SK-N-SH treated with all-trans-retinoic acid at 6 μM for 48 hours (cell line): ENCODE measurements around the gene ZBTB22.
A peak's percentile ranks its signal among the peaks of the same experiment; 100 is the strongest.
"Not testable (repeated sequence)": the region's sequence is repeated elsewhere in the genome, so short reads cannot be mapped to it uniquely, and the experiment has no call there.

Experiments
- ATAC-seq: fragments of 200-7000 bp; cut with Tn5 transposase; 3 replicates; pipeline ENCODE4 v1.9.1; 2020; ENCODE audit warnings: mild to moderate bottlenecking, moderate library complexity
- BACH2 ChIP-seq: fragments of 250-450 bp; sonication (Bioruptor Pico); IDR thresholded peaks from 2 replicates; pipeline ENCODE4 v1.9.0; 2021; ENCODE audit warnings: mild to moderate bottlenecking, borderline replicate concordance
- CREB5 ChIP-seq: fragments of 250-450 bp; sonication (Bioruptor Pico); IDR thresholded peaks from 2 replicates; pipeline ENCODE4 v1.5.1; 2020; ENCODE audit warnings: low read depth, mild to moderate bottlenecking, moderate library complexity
- CSDC2 ChIP-seq: fragments of 250-450 bp; sonication (Bioruptor Pico); IDR thresholded peaks from 2 replicates; pipeline ENCODE4 v1.5.0; 2020; ENCODE audit warnings: mild to moderate bottlenecking, moderate library complexity
- CSRNP3 ChIP-seq: fragments of 250-450 bp; sonication (Bioruptor Pico); IDR thresholded peaks from 2 replicates; pipeline ENCODE4 v1.5.1; 2021; ENCODE audit warnings: mild to moderate bottlenecking, moderate library complexity
- GLIS3 ChIP-seq: fragments of 250-450 bp; sonication (Bioruptor Pico); IDR thresholded peaks from 2 replicates; pipeline ENCODE4 v1.5.0; 2020; ENCODE audit warnings: mild to moderate bottlenecking, moderate library complexity
- ISL1 ChIP-seq: fragments of 250-450 bp; sonication (Bioruptor Pico); IDR thresholded peaks from 2 replicates; pipeline ENCODE4 v2.1.2; 2022; ENCODE audit warnings: mild to moderate bottlenecking, moderate library complexity
- OSR1 ChIP-seq: fragments of 250-450 bp; sonication (Bioruptor Pico); IDR thresholded peaks from 2 replicates; pipeline ENCODE4 v1.8.0; 2022; ENCODE audit warnings: moderate library complexity, mild to moderate bottlenecking, inconsistent platforms
- PATZ1 ChIP-seq: fragments of 250-450 bp; sonication (Bioruptor Pico); IDR thresholded peaks from 2 replicates; pipeline ENCODE4 v1.8.0; 2020; ENCODE audit warnings: mild to moderate bottlenecking, moderate library complexity, borderline replicate concordance
- POU6F1 ChIP-seq: fragments of 250-450 bp; sonication (Bioruptor Pico); IDR thresholded peaks from 2 replicates; pipeline ENCODE4 v1.8.0; 2021; ENCODE audit warnings: low read depth, mild to moderate bottlenecking, moderate library complexity, borderline replicate concordance
- PPARA ChIP-seq: fragments of 250-450 bp; sonication (Bioruptor Pico); IDR thresholded peaks from 2 replicates; pipeline ENCODE4 v1.5.0; 2020; ENCODE audit warnings: mild to moderate bottlenecking, borderline replicate concordance
- SNAI2 ChIP-seq: fragments of 250-450 bp; sonication (Bioruptor Pico); IDR thresholded peaks from 2 replicates; pipeline ENCODE4 v1.5.0; 2020; ENCODE audit warnings: mild to moderate bottlenecking, moderate library complexity
- TCF4 ChIP-seq: fragments of 250-450 bp; sonication (Bioruptor Pico); IDR thresholded peaks from 2 replicates; pipeline ENCODE4 v1.8.0; 2021; ENCODE audit warnings: mild to moderate bottlenecking, moderate library complexity, borderline replicate concordance
- TOX ChIP-seq: fragments of 250-450 bp; sonication (Bioruptor Pico); IDR thresholded peaks from 2 replicates; pipeline ENCODE4 v1.8.0; 2021; ENCODE audit warnings: mild to moderate bottlenecking, moderate library complexity, borderline replicate concordance
- TSHZ2 ChIP-seq: fragments of 250-450 bp; sonication (Bioruptor Pico); IDR thresholded peaks from 2 replicates; pipeline ENCODE4 v1.5.0; 2020; ENCODE audit warnings: mild to moderate bottlenecking, moderate library complexity
- ZC3H10 ChIP-seq: fragments of 250-450 bp; sonication (Bioruptor Pico); IDR thresholded peaks from 2 replicates; pipeline ENCODE4 v1.5.1; 2021; ENCODE audit warnings: mild to moderate bottlenecking, moderate library complexity
- ZFP3 ChIP-seq: fragments of 250-450 bp; sonication (Bioruptor Pico); IDR thresholded peaks from 2 replicates; pipeline ENCODE4 v1.5.0; 2020; ENCODE audit warnings: mild to moderate bottlenecking, moderate library complexity
- ZNF8 ChIP-seq: fragments of 450-650 bp; formaldehyde crosslinking; IDR thresholded peaks from 2 replicates; pipeline ENCODE4 v1.5.0; 2020; ENCODE audit warnings: mild to moderate bottlenecking, moderate library complexity

ZBTB22 gene

GRCh38 chr6:33356295-33356694 lies 38.8 kb upstream of the ZBTB22 start:
- no peak for ATAC-seq

GRCh38 chr6:33355860-33356259 lies 38.3 kb upstream of the ZBTB22 start:
- ATAC-seq = not testable (repeated sequence)

More at GRCh38 chr6:33356295-33356694, 38.8 kb upstream of the ZBTB22 start:
- no peak for TF ChIP-seq BACH2 (CRISPR knock-in tag)

- TF ChIP-seq ZC3H10 (CRISPR knock-in tag) = no peak
- no peak for TF ChIP-seq OSR1
- TF ChIP-seq GLIS3 (CRISPR knock-in tag) = no peak
- no peak for TF ChIP-seq ZFP3 (CRISPR knock-in tag)
- TF ChIP-seq CSDC2 (CRISPR knock-in tag) = no peak
- TF ChIP-seq ZNF8 (CRISPR knock-in tag) = no peak
- TF ChIP-seq PATZ1 (CRISPR knock-in tag) = no peak
- TF ChIP-seq POU6F1 = no peak
- no peak for TF ChIP-seq BACH2 (CRISPR knock-in tag)
- TF ChIP-seq SNAI2 (CRISPR knock-in tag) = no peak
- no peak for TF ChIP-seq CSRNP3 (CRISPR knock-in tag)
- no peak for TF ChIP-seq TOX (CRISPR knock-in tag)
- TF ChIP-seq CREB5 (CRISPR knock-in tag) = no peak
- TF ChIP-seq TSHZ2 (CRISPR knock-in tag) = no peak
- ATAC-seq = no peak
These were observed 30.3 kb upstream of the ZBTB22 start for GRCh38 chr6:33347816-33348215.

GRCh38 chr6:33346972-33347371 lies 29.4 kb upstream of the ZBTB22 start:
- ATAC-seq = not testable (repeated sequence)

- ATAC-seq = peak; percentile 73
- TF ChIP-seq CSDC2 (CRISPR knock-in tag) (no peak), ISL1 (no peak), ZFP3 (CRISPR knock-in tag) (no peak), SNAI2 (CRISPR knock-in tag) (no peak), POU6F1 (no peak), TSHZ2 (CRISPR knock-in tag) (no peak), TCF4 (CRISPR knock-in tag) (no peak), OSR1 (no peak), PPARA (no peak)
These were observed 27.5 kb upstream of the ZBTB22 start for GRCh38 chr6:33344701-33345697.
